ENCODE measurements around the gene RHEBL1.

RHEBL1 gene

DNA sequence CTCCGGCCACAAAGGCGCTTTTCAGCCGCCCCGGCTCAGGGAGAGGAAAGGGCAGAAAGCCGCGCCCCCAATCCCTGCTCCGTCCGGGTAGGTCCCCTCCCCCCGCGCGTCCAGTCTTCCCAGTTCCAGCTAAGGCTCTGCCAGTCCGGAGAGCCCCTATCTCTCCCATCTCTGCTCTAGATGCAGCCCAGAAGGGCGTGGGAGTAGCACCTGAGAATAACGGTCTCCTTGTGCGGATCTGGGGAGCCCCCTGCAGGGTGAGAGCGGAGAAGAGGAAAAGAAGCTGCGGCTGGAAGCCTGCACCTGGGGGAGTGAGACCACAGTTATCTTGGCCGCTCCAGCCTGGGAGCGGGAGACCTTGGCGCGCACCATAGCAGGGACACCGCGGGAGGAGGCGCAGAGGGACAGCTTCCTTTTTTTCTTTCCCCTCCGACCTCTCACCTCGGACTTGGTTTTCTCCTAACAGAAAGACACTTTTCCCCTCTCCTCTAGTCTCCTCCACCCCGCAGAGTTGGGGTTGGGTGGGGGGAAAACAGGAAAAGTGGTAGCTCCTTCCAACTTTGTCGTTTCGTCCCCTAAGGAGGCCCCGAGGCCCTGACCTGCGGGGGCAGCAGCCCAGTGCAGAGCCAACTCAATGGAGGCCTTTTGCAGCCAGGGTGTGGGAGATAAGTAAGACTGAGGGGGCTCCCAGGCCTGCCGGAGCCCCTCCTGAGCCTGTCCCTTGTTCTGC is 22.5 kb upstream of the RHEBL1 start:
- WGBS, 2 donors (ENCODE audit: extremely low coverage in 2 of 2, insufficient read length in 2 of 2, insufficient replicate concordance in 1 of 2): no CpG with 5 or more reads among the region's 32 CpGs
- peaks cover 38 to 66% (median 60%) of the 10 kb centered on the region in 3 experiments for H3K27me3 ChIP-seq (ENCODE audit: control insufficient read depth in 3 of 3, insufficient read depth in 3 of 3, low read depth in 1 of 3, low read length in 3 of 3)

DNA sequence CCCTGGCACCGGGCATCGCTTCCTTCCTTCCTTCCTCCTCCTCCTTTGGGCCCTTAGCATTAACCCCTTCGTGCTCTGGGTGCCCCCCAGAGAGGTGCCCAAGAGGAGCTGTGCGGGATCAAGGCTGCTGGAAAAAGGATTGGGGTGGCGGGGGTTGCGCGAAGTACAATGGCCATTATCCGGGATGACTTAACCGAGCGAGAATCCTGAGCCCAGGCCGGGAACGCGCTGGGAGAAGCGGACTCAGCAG is 22.0 kb upstream of the RHEBL1 start:
- Histone ChIP-seq H3K9me3 (replicated peaks in 1 of 2; ENCODE audit: control insufficient read depth in 2 of 2, insufficient read depth in 1 of 2, low read depth in 1 of 2, low read length in 2 of 2) (peaks cover 2% of the 10 kb centered on the region in 2 donors), H3K14ac (ENCODE audit: low read length) (no peak overlapping the region), H2BK15ac (ENCODE audit: low read length) (peak overlapping the region; percentile 94), H3K79me1 (ENCODE audit: low read depth, low read length) (no peaks in the 10 kb centered on the region), H4K8ac (ENCODE audit: low read depth, low read length) (peak overlapping the region; percentile 66), H3K4me3 (ENCODE audit: low read length in 2 of 2) (peak overlapping the region; percentile 52 to 71), H4K91ac (ENCODE audit: low read depth, low read length, poor library complexity) (no peak overlapping the region), H2BK12ac (ENCODE audit: low read length) (peak overlapping the region; percentile 92), H2AK5ac (ENCODE audit: low read depth, low read length) (peak overlapping the region; percentile 70), H2BK120ac (ENCODE audit: low read depth, low read length) (peak overlapping the region; percentile 27), H2AFZ (ENCODE audit: low read length) (peak overlapping the region; percentile 96), H3K4me1 (ENCODE audit: control insufficient read depth in 2 of 2, insufficient read depth in 1 of 2, low read depth in 1 of 2, low read length in 2 of 2) (peaks cover 21 to 43% of the 10 kb centered on the region in 2 donors), H2BK5ac (ENCODE audit: low read length) (peak overlapping the region; percentile 62), H3K36me3 (replicated peaks in 1 of 2; ENCODE audit: control insufficient read depth in 2 of 2, insufficient read depth in 2 of 2, low read length in 2 of 2) (peaks cover under 1 to 14% of the 10 kb centered on the region in 2 donors), H3K27ac (replicated peaks; ENCODE audit: low read length) (peak overlapping the region; percentile 38), H3K9ac (ENCODE audit: low read depth, low read length, poor library complexity) (no peak overlapping the region), H3K23ac (ENCODE audit: low read depth, low read length, poor library complexity) (no peak overlapping the region), H3K4ac (ENCODE audit: low read length) (no peak overlapping the region), H3K18ac (ENCODE audit: low read length) (peak overlapping the region; percentile 94), H3K27me3 (ENCODE audit: control insufficient read depth in 3 of 3, insufficient read depth in 3 of 3, low read depth in 1 of 3, low read length in 3 of 3) (peaks cover 38 to 69% (median 65%) of the 10 kb centered on the region in 3 experiments), H3K4me2 (ENCODE audit: insufficient read depth, low read length, poor library complexity, severe bottlenecking) (peak overlapping the region; percentile 94)
- no peak for DNase-seq (ENCODE audit: low spot score)
- WGBS, 2 donors (ENCODE audit: extremely low coverage in 2 of 2, insufficient read length in 2 of 2, insufficient replicate concordance in 1 of 2): no CpG with 5 or more reads among the region's 14 CpGs

More for the DNA sequence above, 22.5 kb upstream of the RHEBL1 start:
- Histone ChIP-seq H3K36me3 (replicated peaks in 1 of 2; ENCODE audit: control insufficient read depth in 2 of 2, insufficient read depth in 2 of 2, low read length in 2 of 2) (peaks cover 6 to 18% of the 10 kb centered on the region in 2 donors), H3K79me1 (ENCODE audit: low read depth, low read length) (no peaks in the 10 kb centered on the region), H3K4me1 (ENCODE audit: control insufficient read depth in 2 of 2, insufficient read depth in 1 of 2, low read depth in 1 of 2, low read length in 2 of 2) (peaks cover 21 to 43% of the 10 kb centered on the region in 2 donors), H3K9ac (ENCODE audit: low read depth, low read length, poor library complexity) (no peak overlapping the region), H2BK12ac (ENCODE audit: low read length) (no peak overlapping the region), H3K18ac (ENCODE audit: low read length) (peak overlapping the region; percentile 94), H2BK15ac (ENCODE audit: low read length) (peak overlapping the region; percentile 45), H2BK5ac (ENCODE audit: low read length) (peak overlapping the region; percentile 62), H4K91ac (ENCODE audit: low read depth, low read length, poor library complexity) (no peak overlapping the region), H2AK5ac (ENCODE audit: low read depth, low read length) (peak overlapping the region; percentile 76), H3K14ac (ENCODE audit: low read length) (no peak overlapping the region), H3K4me2 (ENCODE audit: insufficient read depth, low read length, poor library complexity, severe bottlenecking) (peak overlapping the region; percentile 94), H2AFZ (ENCODE audit: low read length) (peak overlapping the region; percentile 96), H3K4ac (ENCODE audit: low read length) (no peak overlapping the region), H2BK120ac (ENCODE audit: low read depth, low read length) (peak overlapping the region; percentile 27), H3K4me3 (ENCODE audit: low read length in 2 of 2) (peak overlapping the region; percentile 52 to 71), H3K23ac (ENCODE audit: low read depth, low read length, poor library complexity) (peak overlapping the region; percentile 46), H3K27ac (replicated peaks; ENCODE audit: low read length) (peak overlapping the region; percentile 54), H4K8ac (ENCODE audit: low read depth, low read length) (no peak overlapping the region), H3K9me3 (replicated peaks in 1 of 2; ENCODE audit: control insufficient read depth in 2 of 2, insufficient read depth in 1 of 2, low read depth in 1 of 2, low read length in 2 of 2) (peaks cover 2% of the 10 kb centered on the region in 2 donors)
- peak; percentile 75 for DNase-seq (ENCODE audit: low spot score)

DNA sequence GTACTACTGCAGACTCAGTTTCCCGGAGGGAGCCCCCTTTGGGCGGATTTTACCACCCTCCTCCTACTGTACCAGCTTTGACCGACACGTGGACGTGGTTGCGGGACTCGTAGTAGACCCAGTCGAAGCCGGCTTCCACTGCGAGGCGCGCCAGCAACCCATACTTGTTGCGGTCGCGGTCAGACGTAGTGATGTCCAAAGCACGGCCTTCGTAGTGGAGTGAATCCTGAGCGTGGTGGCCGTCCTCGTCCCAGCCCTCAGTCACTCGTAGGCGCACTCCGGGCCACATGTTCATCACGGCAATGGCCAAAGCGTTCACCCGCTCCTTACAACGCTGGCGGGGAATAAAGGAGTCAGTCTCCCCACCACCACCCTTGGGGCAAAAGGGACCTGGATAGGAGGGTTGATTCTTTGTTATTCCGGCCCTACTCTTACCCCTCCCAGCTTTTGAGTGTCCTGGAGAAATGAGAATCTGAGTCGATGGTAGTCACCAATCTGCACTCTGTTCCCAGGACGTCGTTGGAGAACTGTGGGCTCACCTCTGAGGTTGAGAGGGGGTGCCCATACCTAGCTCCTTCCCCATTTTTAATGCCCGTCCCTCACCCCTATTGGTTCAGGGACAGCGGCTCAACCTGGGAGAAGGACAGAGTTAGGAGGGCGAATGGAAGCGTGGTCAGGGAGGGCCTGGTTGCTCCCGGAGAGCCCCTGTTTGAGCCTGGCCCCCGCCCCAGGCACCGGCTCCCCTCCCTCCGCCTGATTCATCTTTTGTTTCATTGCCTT is 21.5 kb upstream of the RHEBL1 start:
- H2BK15ac ChIP-seq (ENCODE audit: low read length): peak overlapping the region; percentile 94
- H3K18ac ChIP-seq (ENCODE audit: low read length): peak overlapping the region; percentile 94
- no peak for DNase-seq (ENCODE audit: low spot score)
- H3K23ac ChIP-seq (ENCODE audit: low read depth, low read length, poor library complexity): peak overlapping the region; percentile 92
- H3K9ac ChIP-seq (ENCODE audit: low read depth, low read length, poor library complexity): no peak overlapping the region
- peak overlapping the region; percentile 66 for H4K8ac ChIP-seq (ENCODE audit: low read depth, low read length)
- H3K4me2 ChIP-seq (ENCODE audit: insufficient read depth, low read length, poor library complexity, severe bottlenecking): peak overlapping the region; percentile 94
- H2BK12ac ChIP-seq (ENCODE audit: low read length): peak overlapping the region; percentile 79
- H3K4me1 ChIP-seq (ENCODE audit: control insufficient read depth in 2 of 2, insufficient read depth in 1 of 2, low read depth in 1 of 2, low read length in 2 of 2): peaks cover 21 to 43% of the 10 kb centered on the region in 2 donors
- no peaks in the 10 kb centered on the region for H3K79me1 ChIP-seq (ENCODE audit: low read depth, low read length)
- peaks cover 38 to 71% (median 69%) of the 10 kb centered on the region in 3 experiments for H3K27me3 ChIP-seq (ENCODE audit: control insufficient read depth in 3 of 3, insufficient read depth in 3 of 3, low read depth in 1 of 3, low read length in 3 of 3)
- peaks cover 0 to 8% of the 10 kb centered on the region in 2 donors for H3K36me3 ChIP-seq (replicated peaks in 1 of 2; ENCODE audit: control insufficient read depth in 2 of 2, insufficient read depth in 2 of 2, low read length in 2 of 2)
- no peak overlapping the region for H3K4ac ChIP-seq (ENCODE audit: low read length)
- H3K14ac ChIP-seq (ENCODE audit: low read length): peak overlapping the region; percentile 14
- H3K27ac ChIP-seq (replicated peaks; ENCODE audit: low read length): no peak overlapping the region
- H2AK5ac ChIP-seq (ENCODE audit: low read depth, low read length): peak overlapping the region; percentile 70
- peak overlapping the region; percentile 54 for H2BK5ac ChIP-seq (ENCODE audit: low read length)
- H2AFZ ChIP-seq (ENCODE audit: low read length): peak overlapping the region; percentile 96
- no CpG with 5 or more reads among the region's 41 CpGs for WGBS, 2 donors (ENCODE audit: extremely low coverage in 2 of 2, insufficient read length in 2 of 2, insufficient replicate concordance in 1 of 2)
- H3K4me3 ChIP-seq (ENCODE audit: low read length in 2 of 2): peak overlapping the region; percentile 52 to 71
- H3K9me3 ChIP-seq (replicated peaks in 1 of 2; ENCODE audit: control insufficient read depth in 2 of 2, insufficient read depth in 1 of 2, low read depth in 1 of 2, low read length in 2 of 2): peaks cover 2% of the 10 kb centered on the region in 2 donors
- H2BK120ac ChIP-seq (ENCODE audit: low read depth, low read length): peak overlapping the region; percentile 27
- no peak overlapping the region for H4K91ac ChIP-seq (ENCODE audit: low read depth, low read length, poor library complexity)
